Measurements from ENCODE around the gene CMIP.
A peak's percentile ranks its signal among the peaks of the same experiment; 100 is the strongest.

Gene CMIP

GRCh38 chr16:81709016-81709900 lies 264.6 kb downstream of the CMIP start:
- no peak for DNase-seq

- DNase-seq: no peak
Measured at GRCh38 chr16:81710044-81710443, 265.4 kb downstream of the CMIP start.

- no peak for DNase-seq
Measured at GRCh38 chr16:81710596-81710995, 266.0 kb downstream of the CMIP start.

- no peak for DNase-seq
Measured at GRCh38 chr16:81711657-81712319, 267.2 kb downstream of the CMIP start.

GRCh38 chr16:81712681-81713080 lies 268.1 kb downstream of the CMIP start:
- no peak for DNase-seq

GRCh38 chr16:81713295-81713772 lies 268.7 kb downstream of the CMIP start:
- DNase-seq: no peak

- no peak for DNase-seq
Measured at GRCh38 chr16:81713796-81714195, 269.2 kb downstream of the CMIP start.

GRCh38 chr16:81714583-81714982 lies 270.0 kb downstream of the CMIP start:
- no peak for DNase-seq

- DNase-seq: no peak
Measured at GRCh38 chr16:81715358-81716196, 271.0 kb downstream of the CMIP start.

- no peak for DNase-seq
Measured at GRCh38 chr16:81716478-81717225, 272.0 kb downstream of the CMIP start.

- no peak for DNase-seq
Measured at GRCh38 chr16:81717662-81718189, 273.1 kb downstream of the CMIP start.

GRCh38 chr16:81718637-81719036 lies 274.0 kb downstream of the CMIP start:
- DNase-seq: no peak

- DNase-seq: no peak
Measured at GRCh38 chr16:81719993-81720392, 275.4 kb downstream of the CMIP start.

GRCh38 chr16:81720973-81721906 lies 276.6 kb downstream of the CMIP start:
- no peak for DNase-seq

GRCh38 chr16:81723098-81723723 lies 278.6 kb downstream of the CMIP start:
- DNase-seq: no peak

- no peak for DNase-seq
Measured at GRCh38 chr16:81728435-81728834, 283.8 kb downstream of the CMIP start.

- DNase-seq: no peak
Measured at GRCh38 chr16:81729451-81729850, 284.8 kb downstream of the CMIP start.

- peak; percentile 32 for DNase-seq
Measured at GRCh38 chr16:81730090-81731051, 285.8 kb downstream of the CMIP start.

GRCh38 chr16:81731649-81732048 lies 287.0 kb downstream of the CMIP start:
- no peak for DNase-seq
